SU-DHL-6 (cell line): Measurements from ENCODE around the gene AFF2.
A peak's percentile ranks its signal among the peaks of the same experiment; 100 is the strongest.

ENCODE experiments used
- H2AFZ ChIP-seq: fragments of 200-600 bp; sonication (generic); 2 replicates; pipeline ENCODE4 v1.6.1; 2014; ENCODE audit warnings: low read depth, mild to moderate bottlenecking, moderate library complexity, mixed read lengths, antibody characterized with exemption, low read length; ENCODE audit not compliant: severe bottlenecking
- H3F3A ChIP-seq: fragments of 200-600 bp; shearing (Covaris generic); 2 replicates; pipeline ENCODE4 v1.6.0; 2016; ENCODE audit warnings: antibody characterized with exemption, mild to moderate bottlenecking; ENCODE audit not compliant: insufficient read depth
- H3K27ac ChIP-seq: fragments of 200-600 bp; sonication (generic); 2 replicates; pipeline ENCODE4 v1.5.1; 2016; ENCODE audit warnings: low read depth, mild to moderate bottlenecking, low read length, moderate library complexity, mixed read lengths
- H3K27me3 ChIP-seq: fragments of 200-600 bp; sonication (generic), shearing (Covaris generic); 2 replicates; pipeline ENCODE4 v1.6.0; 2014; ENCODE audit warnings: mild to moderate bottlenecking, low read length
- H3K36me3 ChIP-seq: fragments of 200-600 bp; sonication (generic); 2 replicates; pipeline ENCODE4 v1.6.1; 2014; ENCODE audit warnings: mild to moderate bottlenecking, low read length, mixed read lengths
- H3K4me2 ChIP-seq: fragments of 300-600, 200-600 bp; shearing (Covaris generic), sonication (generic); 2 replicates; pipeline ENCODE4 v1.6.0; 2014; ENCODE audit warnings: low read length, low read depth, mild to moderate bottlenecking; ENCODE audit not compliant: poor library complexity, severe bottlenecking
- H3K4me3 ChIP-seq: fragments of 200-600 bp; sonication (generic); 2 replicates; pipeline ENCODE4 v1.5.1; 2014; ENCODE audit warnings: antibody characterized with exemption, low read length, mild to moderate bottlenecking, mixed read lengths; ENCODE audit not compliant: insufficient read depth, poor library complexity, severe bottlenecking
- H3K79me2 ChIP-seq: fragments of 200-600 bp; sonication (generic); 2 replicates; pipeline ENCODE4 v1.6.1; 2014; ENCODE audit warnings: mild to moderate bottlenecking, low read length, moderate library complexity; ENCODE audit not compliant: insufficient read depth
- H3K9ac ChIP-seq: fragments of 200-600 bp; sonication (generic); 2 replicates; pipeline ENCODE4 v1.7.0; 2014; ENCODE audit warnings: mild to moderate bottlenecking, low read length
- H3K9me2 ChIP-seq: fragments of 200-600 bp; sonication (generic); replicated peaks from 2 replicates; pipeline ENCODE4 v1.6.1; 2014; ENCODE audit warnings: low read length; ENCODE audit not compliant: insufficient read depth
- H3K9me3 ChIP-seq: fragments of 200-600 bp; sonication (generic); 2 replicates; pipeline ENCODE4 v1.6.1; 2014; ENCODE audit warnings: low read length, mixed read lengths; ENCODE audit not compliant: insufficient read depth
- H4K20me1 ChIP-seq: fragments of 200-600 bp; sonication (generic); 2 replicates; pipeline ENCODE4 v1.6.1; 2014; ENCODE audit warnings: low read depth, mild to moderate bottlenecking, antibody characterized with exemption, low read length, moderate library complexity, mixed read lengths
- EZH2phosphoT487 ChIP-seq: fragments of 200-600 bp; sonication (generic), shearing (Covaris generic); conservative IDR thresholded peaks from 2 replicates; pipeline ENCODE4 v1.6.1; 2018; ENCODE audit warnings: mild to moderate bottlenecking, antibody characterized with exemption, low read length, moderate library complexity, mixed read lengths
- TF ChIP-seq, protein P1 (sequence below): fragments of 200-600 bp; sonication (generic); IDR thresholded peaks from one replicate; pipeline ENCODE4 v1.5.1; 2017; ENCODE audit warnings: antibody characterized with exemption, mild to moderate bottlenecking, low read length, moderate library complexity; ENCODE audit not compliant: insufficient read depth, poor library complexity, severe bottlenecking

Gene AFF2

GRCh38 chrX:148499638-148500422, 587 bp upstream of the AFF2 start:
- H3K36me3 ChIP-seq = no peaks in the 10 kb centered on the region
- H3K4me3 ChIP-seq = peak overlapping the region; percentile 52
- H3K79me2 ChIP-seq = peaks cover 41% of the 10 kb centered on the region
- no peak overlapping the region for H3K27ac ChIP-seq
- peaks cover 10% of the 10 kb centered on the region; the same call in 1 of the 2 replicates for H4K20me1 ChIP-seq
- peak overlapping the region; percentile 58 for H3K4me2 ChIP-seq
- H3K9me2 ChIP-seq = no peaks in the 10 kb centered on the region
- H3K9ac ChIP-seq = peak overlapping the region; percentile 57
- peak overlapping the region; percentile 46 for H2AFZ ChIP-seq
- no peaks in the 10 kb centered on the region for H3F3A ChIP-seq
- TF ChIP-seq, protein P1, sequence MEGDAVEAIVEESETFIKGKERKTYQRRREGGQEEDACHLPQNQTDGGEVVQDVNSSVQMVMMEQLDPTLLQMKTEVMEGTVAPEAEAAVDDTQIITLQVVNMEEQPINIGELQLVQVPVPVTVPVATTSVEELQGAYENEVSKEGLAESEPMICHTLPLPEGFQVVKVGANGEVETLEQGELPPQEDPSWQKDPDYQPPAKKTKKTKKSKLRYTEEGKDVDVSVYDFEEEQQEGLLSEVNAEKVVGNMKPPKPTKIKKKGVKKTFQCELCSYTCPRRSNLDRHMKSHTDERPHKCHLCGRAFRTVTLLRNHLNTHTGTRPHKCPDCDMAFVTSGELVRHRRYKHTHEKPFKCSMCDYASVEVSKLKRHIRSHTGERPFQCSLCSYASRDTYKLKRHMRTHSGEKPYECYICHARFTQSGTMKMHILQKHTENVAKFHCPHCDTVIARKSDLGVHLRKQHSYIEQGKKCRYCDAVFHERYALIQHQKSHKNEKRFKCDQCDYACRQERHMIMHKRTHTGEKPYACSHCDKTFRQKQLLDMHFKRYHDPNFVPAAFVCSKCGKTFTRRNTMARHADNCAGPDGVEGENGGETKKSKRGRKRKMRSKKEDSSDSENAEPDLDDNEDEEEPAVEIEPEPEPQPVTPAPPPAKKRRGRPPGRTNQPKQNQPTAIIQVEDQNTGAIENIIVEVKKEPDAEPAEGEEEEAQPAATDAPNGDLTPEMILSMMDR = no peak
- no peak for TF ChIP-seq EZH2phosphoT487
- H3K27me3 ChIP-seq = no peaks in the 10 kb centered on the region
- H3K9me3 ChIP-seq = no peaks in the 10 kb centered on the region

- H3K9me2 ChIP-seq = no peaks in the 10 kb centered on the region
- H4K20me1 ChIP-seq = peaks cover 10% of the 10 kb centered on the region; the same call in 1 of the 2 replicates
- no peaks in the 10 kb centered on the region for H3F3A ChIP-seq
- peaks cover 58% of the 10 kb centered on the region for H3K79me2 ChIP-seq
- peak overlapping the region; percentile 90 for H3K4me3 ChIP-seq
- peak overlapping the region; percentile 91 for H3K27ac ChIP-seq
- no peaks in the 10 kb centered on the region for H3K36me3 ChIP-seq
- TF ChIP-seq, protein P1 = no peak
- TF ChIP-seq EZH2phosphoT487 = no peak
- H2AFZ ChIP-seq = no peak overlapping the region
- H3K27me3 ChIP-seq = no peaks in the 10 kb centered on the region
- H3K9ac ChIP-seq = peak overlapping the region; percentile 95
- H3K9me3 ChIP-seq = no peaks in the 10 kb centered on the region
- H3K4me2 ChIP-seq = peak overlapping the region; percentile 97
Observed at GRCh38 chrX:148501386-148502066, 1.1 kb downstream of the AFF2 start.

GRCh38 chrX:148504506-148504905, 4.1 kb downstream of the AFF2 start:
- peaks cover 16% of the 10 kb centered on the region; the same call in 1 of the 2 replicates for H4K20me1 ChIP-seq
- H3K27me3 ChIP-seq = no peaks in the 10 kb centered on the region
- H3K4me3 ChIP-seq = peak overlapping the region; percentile 90
- no peak overlapping the region for H2AFZ ChIP-seq
- H3K4me2 ChIP-seq = peak overlapping the region; percentile 97
- H3K9me3 ChIP-seq = no peaks in the 10 kb centered on the region
- peaks cover 88% of the 10 kb centered on the region for H3K79me2 ChIP-seq
- H3K9ac ChIP-seq = peak overlapping the region; percentile 95; the same call in 1 of the 2 replicates
- 0 out of 2 replicates have a peak, but pooled peaks cover 5% of the 10 kb centered on the region for H3K36me3 ChIP-seq
- TF ChIP-seq, protein P1 = no peak
- no peak for TF ChIP-seq EZH2phosphoT487
- no peaks in the 10 kb centered on the region for H3K9me2 ChIP-seq
- no peaks in the 10 kb centered on the region for H3F3A ChIP-seq
- H3K27ac ChIP-seq = peak overlapping the region; percentile 42; the same call in 1 of the 2 replicates
